Activated naive CD4-positive, alpha-beta T cell treated with anti-CD3 and anti-CD28 coated beads, Interleukin-2, amount 50 U/mL, for 72 hours (primary cell): Measurements from ENCODE around the gene TBC1D22A. TPM values are rescaled to one million over a fixed set of nuclear protein-coding genes. Genes with fewer than 3 reads are reported as not detected.
"Not testable (repeated sequence)": the region's sequence is repeated elsewhere in the genome, so short reads cannot be mapped to it uniquely, and the experiment has no call there.

Source experiments
- ATAC-seq, 2 donors: fragments of 150-1000 bp; cut with Tn5 transposase; 2 replicates each; pipeline ENCODE4 v1.10.0; 2021; ENCODE audit warnings: mild to moderate bottlenecking in 2 of 2, moderate library complexity in 2 of 2
- DNase-seq, 2 donors: peaks; one replicate each; pipeline ENCODE4 v3.0.0; 2021 to 2022; ENCODE audit warnings: low spot score in 2 of 2
- H3K27ac Mint-ChIP-seq, 2 donors: one replicate each; pipeline ENCODE4 v1.8.0; 2022; ENCODE audit warnings: mild to moderate bottlenecking in 2 of 2, mixed read lengths in 2 of 2
- H3K36me3 Mint-ChIP-seq, 2 donors: one replicate each; pipeline ENCODE4 v1.8.0; 2022; ENCODE audit warnings: mixed read lengths in 2 of 2
- H3K9me3 Mint-ChIP-seq, 2 donors: one replicate each; pipeline ENCODE4 v1.8.0; 2022; ENCODE audit warnings: mixed read lengths in 2 of 2
- total RNA-seq, 2 donors: library from RNA; stranded (reverse); gene quantifications; one replicate each; pipeline ENCODE4 v1.2.3, GENCODE V29; 2022

TBC1D22A gene
- total RNA-seq, 2 donors from 2014 or later, result 17.8 to 50.8 TPM

- DNase-seq, H3K27ac Mint-ChIP-seq: not testable (repeated sequence)
Measured at GRCh38 chr22:46978668-46979067, 216.2 kb downstream of the TBC1D22A start.

DNA sequence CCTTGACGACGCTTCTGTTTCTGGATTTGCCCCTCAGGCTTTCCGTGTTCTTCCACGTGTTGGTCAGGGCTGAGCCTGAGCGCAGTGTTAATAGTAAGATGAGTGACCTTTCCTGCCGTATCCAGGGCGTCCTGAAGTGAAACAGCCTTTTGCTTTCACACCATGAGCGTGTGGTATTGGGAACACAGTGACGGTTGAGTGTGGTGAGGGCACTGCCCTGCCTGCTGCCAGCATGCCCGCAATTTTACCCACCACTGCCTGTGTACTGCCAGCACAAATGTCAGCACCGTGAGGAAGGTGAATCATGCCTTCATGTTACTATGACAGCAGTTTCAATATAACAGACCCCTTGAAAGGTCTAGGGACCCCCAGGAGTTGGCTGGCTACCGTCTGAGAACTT is 217.1 kb downstream of the TBC1D22A start:
- DNase-seq (no peak), ATAC-seq (no peak)
- Mint-ChIP-seq H3K36me3 (peaks cover 5 to 7% of the 10 kb centered on the region in 2 donors), H3K9me3 (no peaks in the 10 kb centered on the region), H3K27ac (no peak overlapping the region)

More at GRCh38 chr22:46978668-46979067, 216.2 kb downstream of the TBC1D22A start:
- not testable (repeated sequence) for H3K36me3 Mint-ChIP-seq, H3K9me3 Mint-ChIP-seq, ATAC-seq

DNA sequence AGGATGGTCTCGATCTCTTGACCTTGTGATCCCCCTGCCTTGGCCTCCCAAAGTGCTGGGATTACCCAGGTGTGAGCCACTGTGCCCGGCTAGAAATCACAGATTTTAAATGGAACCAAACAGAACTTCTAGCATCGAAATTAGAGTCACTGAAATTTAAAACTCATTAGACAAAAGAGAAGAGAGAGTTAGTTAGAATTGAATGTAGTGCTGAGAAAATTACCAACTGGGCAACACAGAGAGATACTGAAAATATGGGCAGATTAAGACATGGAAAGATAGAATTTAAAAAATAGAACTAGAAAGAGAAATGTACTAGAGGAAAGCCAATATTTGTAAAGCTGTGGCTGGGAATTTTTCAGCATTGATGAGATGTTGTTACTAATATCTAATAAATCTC is 217.9 kb downstream of the TBC1D22A start:
- no peak for DNase-seq
- no peak overlapping the region for H3K27ac Mint-ChIP-seq
- peaks cover 5 to 7% of the 10 kb centered on the region in 2 donors for H3K36me3 Mint-ChIP-seq
- no peaks in the 10 kb centered on the region for H3K9me3 Mint-ChIP-seq
- ATAC-seq, result no peak

DNA sequence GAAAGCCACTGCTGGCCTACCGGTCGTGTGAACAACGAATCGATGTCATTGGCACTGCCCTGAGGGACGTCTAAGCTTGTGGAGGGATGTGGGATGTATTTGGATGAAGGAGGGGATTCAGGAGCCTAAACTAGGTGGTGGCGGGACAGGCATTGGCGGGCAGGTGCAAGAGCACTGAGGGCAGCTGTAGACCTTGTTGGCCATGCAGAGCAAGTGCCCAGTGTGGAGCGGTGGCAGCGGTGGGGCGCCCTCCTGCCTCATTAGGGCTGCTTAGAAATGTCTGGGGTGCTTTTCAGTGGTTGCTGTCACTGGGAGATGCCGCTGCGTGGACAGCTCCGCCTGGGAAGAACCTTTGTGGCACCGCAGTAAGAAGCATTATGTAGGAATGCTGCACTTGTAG is 220.2 kb downstream of the TBC1D22A start:
- ATAC-seq (no peak), DNase-seq (no peak)
- Mint-ChIP-seq H3K36me3 (peaks cover 5 to 7% of the 10 kb centered on the region in 2 donors), H3K9me3 (no peaks in the 10 kb centered on the region), H3K27ac (no peak overlapping the region)

DNA sequence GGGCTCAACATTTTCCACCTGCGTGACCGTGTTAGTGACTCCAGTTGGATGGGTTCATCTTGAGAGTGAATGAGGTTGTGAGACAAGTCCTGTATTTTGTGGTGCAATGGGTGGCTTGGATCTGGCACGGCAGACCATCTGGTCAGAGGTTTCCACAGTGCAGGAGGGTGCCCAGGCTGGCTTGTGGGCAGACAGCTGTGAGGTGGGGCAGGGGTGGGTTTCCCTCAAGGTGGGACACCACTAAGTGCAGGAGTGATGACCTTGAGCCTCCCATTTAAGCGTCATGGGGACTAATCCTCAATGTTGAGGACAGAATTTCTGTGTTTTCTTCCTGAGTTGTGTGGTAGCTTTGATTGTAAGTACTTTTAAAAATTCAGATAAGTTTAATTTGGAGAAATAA is 220.6 kb downstream of the TBC1D22A start:
- no peak for DNase-seq
- Mint-ChIP-seq H3K9me3 (no peaks in the 10 kb centered on the region), H3K36me3 (peaks cover 5 to 7% of the 10 kb centered on the region in 2 donors), H3K27ac (no peak overlapping the region)
- ATAC-seq, result no peak

DNA sequence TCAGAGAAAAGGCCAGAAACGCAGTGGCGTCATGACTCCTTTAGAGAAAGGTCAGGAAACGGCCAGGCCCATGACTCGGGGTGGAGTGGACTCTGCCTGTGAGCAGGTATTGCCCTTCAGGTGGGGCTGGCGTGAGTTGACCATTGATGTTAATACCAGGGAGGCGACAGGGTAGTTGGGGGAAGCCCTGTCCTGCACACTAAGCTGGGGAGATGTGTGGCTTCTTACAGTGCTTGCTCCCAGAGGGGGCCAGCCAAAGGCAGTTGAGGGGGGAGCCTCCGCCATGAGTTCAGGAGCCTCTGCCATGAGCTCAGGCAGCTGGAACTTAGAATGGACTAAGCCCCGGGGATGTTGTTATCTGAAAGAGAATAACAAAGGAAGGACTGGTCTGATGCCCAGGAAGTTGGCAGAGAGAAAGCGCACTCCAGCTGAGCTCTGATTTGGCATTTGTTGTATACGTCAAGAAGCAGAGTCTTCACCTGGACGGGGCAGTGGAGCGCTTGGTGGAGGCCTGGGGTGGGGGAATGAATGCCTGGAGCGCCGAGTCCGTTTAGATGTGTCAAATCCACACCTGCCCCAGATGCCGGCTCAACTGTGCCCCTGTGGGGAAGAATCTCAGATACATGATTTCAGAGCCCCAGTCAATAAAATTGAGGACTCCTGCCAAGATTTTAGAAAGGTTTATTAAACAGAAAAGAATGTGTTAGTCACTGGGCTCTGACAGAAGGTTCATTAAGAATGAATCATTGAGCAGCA is 222.5 kb downstream of the TBC1D22A start:
- H3K27ac Mint-ChIP-seq, result no peak overlapping the region
- DNase-seq (no peak), ATAC-seq (no peak)
- H3K9me3 Mint-ChIP-seq, result no peaks in the 10 kb centered on the region
- peaks cover 0 to under 1% of the 10 kb centered on the region in 2 donors for H3K36me3 Mint-ChIP-seq

GRCh38 chr22:46985507-46985882 is 223.0 kb downstream of the TBC1D22A start:
- Mint-ChIP-seq H3K9me3 (no peaks in the 10 kb centered on the region), H3K36me3 (no peaks in the 10 kb centered on the region), H3K27ac (no peak overlapping the region)
- no peak for ATAC-seq
- no peak for DNase-seq

DNA sequence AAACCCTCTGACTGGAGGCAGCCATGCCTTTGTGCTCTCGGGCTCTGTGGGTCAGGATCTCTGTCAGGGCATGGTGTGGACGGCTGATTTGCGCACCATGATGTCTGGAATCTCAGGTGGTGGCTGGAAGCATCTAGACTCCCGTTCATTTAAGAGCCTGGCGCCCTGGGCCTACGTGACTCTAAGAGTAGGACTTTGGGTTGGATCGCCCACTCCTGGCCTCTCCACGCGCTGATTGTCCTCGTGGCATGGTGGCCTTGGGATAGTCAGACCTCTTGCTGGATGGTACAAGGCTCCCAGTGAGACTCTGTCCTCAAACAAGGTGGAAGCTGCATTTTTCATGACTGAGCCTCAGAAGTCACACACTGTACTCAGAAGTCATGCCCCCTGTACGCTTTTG is 224.3 kb downstream of the TBC1D22A start:
- Mint-ChIP-seq H3K9me3 (no peaks in the 10 kb centered on the region), H3K36me3 (peaks cover 3 to 6% of the 10 kb centered on the region in 2 donors), H3K27ac (no peak overlapping the region)
- DNase-seq (no peak), ATAC-seq (no peak)

DNA sequence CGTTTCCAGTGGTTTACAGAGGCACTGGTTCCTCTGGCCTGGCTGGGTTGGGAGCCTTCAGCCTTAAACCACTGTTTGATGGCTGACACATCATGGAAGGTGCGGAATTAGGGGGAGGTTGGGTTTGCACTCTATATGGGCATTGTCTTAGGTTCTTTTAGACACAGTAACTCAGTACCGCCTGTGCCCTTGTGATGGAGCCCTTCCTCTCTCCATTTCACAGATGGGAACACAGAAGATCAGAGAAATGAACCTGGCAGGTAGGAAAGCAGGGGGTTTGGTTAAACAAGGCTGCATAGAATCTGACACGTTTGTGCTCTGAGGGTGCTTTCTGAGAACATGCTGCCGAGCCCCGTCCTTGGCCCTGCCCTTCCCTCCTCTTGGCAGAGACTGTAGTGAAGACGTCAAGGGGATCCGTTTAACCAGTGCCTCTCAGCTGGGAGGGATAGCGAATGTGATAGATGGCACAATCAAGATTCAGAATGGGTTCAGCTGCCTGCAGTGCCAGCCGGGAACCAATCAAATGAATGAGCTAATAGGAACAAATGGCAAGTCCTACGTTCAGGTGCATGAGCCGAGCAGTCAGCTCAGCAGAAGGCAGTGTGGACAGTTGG is 228.6 kb downstream of the TBC1D22A start:
- ATAC-seq (no peak), DNase-seq (no peak)
- H3K9me3 Mint-ChIP-seq, result no peaks in the 10 kb centered on the region
- no peak overlapping the region for H3K27ac Mint-ChIP-seq
- H3K36me3 Mint-ChIP-seq, result peaks cover 5 to 6% of the 10 kb centered on the region in 2 donors

GRCh38 chr22:46991666-46992065 is 229.2 kb downstream of the TBC1D22A start:
- no peak for ATAC-seq
- H3K9me3 Mint-ChIP-seq, result no peaks in the 10 kb centered on the region
- DNase-seq, result no peak
- H3K27ac Mint-ChIP-seq, result no peak overlapping the region
- H3K36me3 Mint-ChIP-seq, result peaks cover 5 to 6% of the 10 kb centered on the region in 2 donors

DNA sequence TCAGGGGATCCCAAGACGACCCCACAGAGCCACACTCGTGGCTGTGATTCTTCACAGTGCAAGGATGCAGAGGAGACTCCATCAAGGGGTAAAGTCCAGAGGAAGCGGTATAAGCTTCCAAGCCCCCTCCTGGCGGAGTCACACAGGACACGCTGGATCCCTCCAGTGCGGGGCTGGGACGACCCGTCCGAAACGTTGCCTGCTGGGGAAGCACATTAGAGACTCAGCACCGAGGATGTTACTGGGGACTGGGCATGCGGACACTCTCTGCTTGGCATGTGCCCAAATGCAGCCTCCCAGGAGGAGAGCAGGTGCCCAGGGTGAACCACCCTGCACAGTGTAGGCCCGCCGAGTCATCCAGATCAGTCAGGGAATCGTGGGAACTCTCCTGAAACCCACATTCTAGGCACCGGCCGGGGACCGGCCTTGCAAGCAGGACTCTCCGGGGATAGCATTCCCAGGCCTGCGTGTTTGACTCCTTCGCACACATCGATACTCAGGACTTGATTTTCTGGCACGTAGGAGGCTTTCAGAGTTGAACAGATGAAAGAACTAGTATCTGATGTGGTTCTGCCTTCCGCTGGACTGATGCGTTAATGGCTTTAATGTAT is 229.8 kb downstream of the TBC1D22A start:
- ATAC-seq (no peak), DNase-seq (no peak)
- no peaks in the 10 kb centered on the region for H3K9me3 Mint-ChIP-seq
- H3K27ac Mint-ChIP-seq, result peak overlapping the region in 1 of 2 donors; percentile 55
- peaks cover 5 to 6% of the 10 kb centered on the region in 2 donors for H3K36me3 Mint-ChIP-seq

DNA sequence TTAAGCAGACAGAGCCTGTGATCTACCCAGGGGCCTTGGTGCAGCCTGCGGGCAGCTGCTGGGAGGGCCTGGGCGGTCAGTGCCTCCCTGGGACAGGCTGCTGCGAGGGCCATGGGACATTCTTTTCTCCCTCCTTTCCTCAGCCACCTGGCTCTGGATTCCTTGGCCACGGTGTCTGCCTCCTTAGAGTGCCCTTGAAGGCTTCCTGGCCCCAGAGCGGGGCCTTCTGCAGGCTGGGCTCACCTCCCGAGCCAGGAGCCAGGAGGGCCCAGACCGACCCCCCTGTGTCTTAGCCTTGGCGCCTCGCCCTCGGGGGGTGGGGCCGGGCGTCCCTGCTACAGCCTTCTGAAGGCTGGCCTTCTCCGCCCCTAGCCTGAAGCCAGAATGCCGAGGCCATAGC is 231.2 kb downstream of the TBC1D22A start:
- ATAC-seq, result no peak
- DNase-seq, result no peak
- Mint-ChIP-seq H3K9me3 (no peaks in the 10 kb centered on the region), H3K27ac (no peak overlapping the region), H3K36me3 (peaks cover 5 to 6% of the 10 kb centered on the region in 2 donors)

DNA sequence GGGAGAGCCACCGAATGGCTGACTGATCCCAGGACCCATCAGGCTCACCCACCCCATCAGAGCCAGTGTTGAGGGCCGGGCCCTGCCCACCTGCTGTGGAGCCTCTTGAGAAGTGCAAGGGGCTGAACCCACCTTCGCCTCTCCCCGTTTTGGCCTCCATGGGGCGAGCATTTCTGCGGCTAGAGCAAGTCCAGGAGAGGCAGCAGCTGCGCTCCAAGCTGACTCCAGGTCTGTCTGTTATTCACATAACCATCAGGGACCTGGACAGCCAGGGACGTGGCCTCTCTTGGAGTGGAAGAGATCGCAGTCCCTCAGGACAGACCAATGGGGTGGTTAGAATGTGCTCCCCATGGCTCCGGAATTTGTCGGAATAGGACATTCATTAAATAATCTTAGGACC is 231.8 kb downstream of the TBC1D22A start:
- H3K36me3 Mint-ChIP-seq, result peaks cover 5 to 6% of the 10 kb centered on the region in 2 donors
- DNase-seq (no peak), ATAC-seq (no peak)

DNA sequence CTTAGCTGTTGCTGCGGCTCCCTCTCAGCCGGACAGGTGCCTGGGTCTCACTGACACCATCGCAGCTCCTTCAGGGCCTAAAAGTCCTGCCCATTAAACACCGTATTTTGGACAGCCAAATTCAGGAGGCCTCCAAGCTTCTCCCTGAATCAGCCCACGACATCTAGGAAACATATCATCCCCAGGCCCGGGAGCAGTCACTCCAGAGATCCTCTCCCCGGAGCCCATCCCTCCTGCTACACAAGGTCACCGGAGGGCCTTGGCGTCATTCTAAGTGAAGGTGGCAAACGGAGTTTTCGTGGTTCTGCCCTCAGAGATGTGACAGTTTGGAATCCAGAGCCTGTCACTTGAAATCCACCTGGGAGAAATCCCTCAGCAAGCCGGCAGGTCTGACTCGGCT is 232.5 kb downstream of the TBC1D22A start:
- H3K27ac Mint-ChIP-seq, result no peak overlapping the region
- DNase-seq (no peak), ATAC-seq (no peak)
- H3K9me3 Mint-ChIP-seq, result no peaks in the 10 kb centered on the region
- H3K36me3 Mint-ChIP-seq, result peaks cover 5 to 6% of the 10 kb centered on the region in 2 donors

More for the DNA sequence above, 231.8 kb downstream of the TBC1D22A start:
- Mint-ChIP-seq H3K27ac (peak overlapping the region in 1 of 2 donors; percentile 81), H3K9me3 (no peaks in the 10 kb centered on the region)

DNA sequence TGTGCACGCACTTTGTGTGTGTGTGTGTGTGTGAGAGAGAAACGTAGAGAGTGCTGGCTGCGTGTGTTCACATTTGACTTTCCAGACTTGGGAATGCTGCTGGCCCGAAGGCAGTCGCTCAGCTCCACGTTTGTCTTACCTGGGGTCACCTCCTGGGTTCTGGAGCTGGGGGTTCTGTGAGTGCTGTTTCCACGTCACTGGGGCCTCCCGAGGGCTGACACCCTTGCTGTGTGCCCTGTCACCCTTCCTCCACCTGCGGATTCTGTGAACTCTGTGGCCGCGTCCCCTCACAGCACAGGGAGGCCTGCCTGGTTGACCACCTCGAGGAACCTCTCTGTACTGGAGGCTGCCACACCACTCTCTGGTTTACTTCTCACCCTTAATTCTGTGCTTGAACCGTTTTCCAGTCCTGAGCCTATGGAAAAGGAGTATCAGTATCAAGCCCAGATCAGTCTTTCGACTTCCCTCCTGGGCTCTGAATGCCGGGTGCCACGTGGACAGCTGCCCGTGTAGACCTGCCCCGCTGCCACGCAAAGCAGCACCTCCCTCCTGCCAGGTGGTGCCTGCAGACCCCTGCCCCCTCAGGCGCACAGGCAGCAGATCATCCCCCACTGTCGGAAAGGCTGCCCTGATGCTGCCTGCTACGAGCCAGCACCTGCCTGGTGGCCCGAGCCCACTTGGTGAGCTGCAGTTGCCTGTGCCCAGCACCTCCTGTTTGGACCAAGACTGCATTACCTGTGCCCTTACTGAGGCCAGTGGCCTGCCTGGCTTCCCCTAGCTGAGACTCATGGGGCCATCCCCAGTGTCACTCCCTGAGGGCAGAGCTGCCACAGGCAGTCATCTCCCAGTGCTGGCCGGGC is 233.3 kb downstream of the TBC1D22A start:
- no peak for DNase-seq
- ATAC-seq, result no peak
- peaks cover 4 to 5% of the 10 kb centered on the region in 2 donors for H3K36me3 Mint-ChIP-seq

DNA sequence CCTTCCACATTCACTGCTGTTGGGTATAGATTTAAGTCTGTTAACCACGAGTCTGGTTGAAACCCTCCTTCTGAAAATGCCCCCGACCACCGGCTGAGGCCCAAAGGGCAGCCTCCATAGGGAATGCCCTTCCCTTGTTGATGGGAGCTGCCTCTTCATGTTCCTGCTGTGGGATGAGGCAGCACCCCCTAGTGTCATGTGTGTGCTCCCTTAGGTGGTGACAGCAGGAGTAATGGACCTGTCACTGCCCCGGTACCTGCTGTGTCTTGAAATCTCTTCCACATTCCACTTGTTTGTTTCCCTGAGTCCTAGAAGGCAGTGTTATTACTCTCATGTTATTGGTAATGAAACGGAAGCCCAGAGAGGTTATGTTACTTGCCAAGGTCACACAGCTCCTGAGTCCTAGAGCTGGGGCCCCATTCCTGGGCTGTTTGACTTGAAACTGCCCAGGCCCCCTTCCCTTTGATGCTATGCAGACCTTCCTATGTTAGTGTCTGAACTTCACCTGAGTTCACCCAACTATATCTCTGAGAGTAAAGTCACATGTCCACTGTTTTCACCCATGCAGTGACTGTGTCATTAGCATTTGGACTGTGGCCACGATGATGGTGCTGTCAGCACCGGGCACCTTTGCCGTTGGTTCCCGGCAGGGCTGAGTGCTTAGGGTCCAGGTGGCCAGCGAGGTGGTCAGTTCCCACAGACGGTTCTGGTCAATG is 234.3 kb downstream of the TBC1D22A start:
- peak overlapping the region; percentile 24 to 56 for H3K27ac Mint-ChIP-seq
- DNase-seq (no peak), ATAC-seq (no peak)
- H3K9me3 Mint-ChIP-seq, result no peaks in the 10 kb centered on the region
- peaks cover 0 to 3% of the 10 kb centered on the region in 2 donors for H3K36me3 Mint-ChIP-seq

More for the DNA sequence above, 233.3 kb downstream of the TBC1D22A start:
- Mint-ChIP-seq H3K27ac (peak overlapping the region in 1 of 2 donors; percentile 24), H3K9me3 (no peaks in the 10 kb centered on the region)
